H9 (cell line): ENCODE measurements around the gene PRKAG2. TPM values are rescaled to one million over a fixed set of nuclear protein-coding genes. Genes with fewer than 3 reads are reported as not detected.

ENCODE experiments used
- DNase-seq: peaks from one replicate; pipeline ENCODE4 v3.0.0-alpha.2; 2017
- H2AFZ ChIP-seq: one replicate; pipeline ENCODE4 v1.6.1; 2013; ENCODE audit warnings: mild to moderate bottlenecking, low read length, control low read depth, moderate library complexity
- H2AK5ac ChIP-seq: 2 replicates; pipeline ENCODE4 v1.6.1; 2013; ENCODE audit warnings: low read length, control low read depth, mixed read lengths; ENCODE audit not compliant: insufficient read length
- H2BK120ac ChIP-seq: one replicate; pipeline ENCODE4 v1.6.1; 2013; ENCODE audit warnings: low read depth, mild to moderate bottlenecking, low read length, control low read depth, inconsistent platforms; ENCODE audit not compliant: poor library complexity, severe bottlenecking
- H2BK12ac ChIP-seq: 2 replicates; pipeline ENCODE4 v1.6.1; 2013; ENCODE audit warnings: low read length, control low read depth, mixed read lengths, low read depth; ENCODE audit not compliant: insufficient read length
- H2BK15ac ChIP-seq: 2 replicates; pipeline ENCODE4 v1.6.1; 2013; ENCODE audit warnings: low read depth, low read length, control low read depth
- H2BK20ac ChIP-seq: one replicate; pipeline ENCODE4 v1.6.1; 2013; ENCODE audit warnings: low read depth, mild to moderate bottlenecking, low read length, control low read depth, inconsistent platforms; ENCODE audit not compliant: poor library complexity, severe bottlenecking
- H2BK5ac ChIP-seq: 2 replicates; pipeline ENCODE4 v1.6.1; 2013; ENCODE audit warnings: low read length, control low read depth, mixed read lengths; ENCODE audit not compliant: insufficient read length
- H3K14ac ChIP-seq: 2 replicates; pipeline ENCODE4 v1.6.1; 2013; ENCODE audit warnings: low read length, control low read depth; ENCODE audit not compliant: insufficient read depth
- H3K18ac ChIP-seq: 2 replicates; pipeline ENCODE4 v1.6.1; 2013; ENCODE audit warnings: low read depth, mild to moderate bottlenecking, mixed read lengths, low read length, control low read depth; ENCODE audit not compliant: insufficient read length
- H3K23ac ChIP-seq: 2 replicates; pipeline ENCODE4 v1.6.1; 2013; ENCODE audit warnings: low read length, control low read depth, mixed read lengths, low read depth; ENCODE audit not compliant: insufficient read length
- H3K23me2 ChIP-seq: 2 replicates; pipeline ENCODE4 v1.6.1; 2013; ENCODE audit warnings: low read depth, mild to moderate bottlenecking, mixed read lengths, low read length, control low read depth; ENCODE audit not compliant: insufficient read length, poor library complexity, severe bottlenecking
- H3K27ac ChIP-seq: 2 replicates; pipeline ENCODE4 v1.5.1; 2013; ENCODE audit warnings: low read length, control low read depth, mixed read lengths, low read depth; ENCODE audit not compliant: insufficient read length
- H3K27me3 ChIP-seq: 2 replicates; pipeline ENCODE4 v1.6.1; 2013; ENCODE audit warnings: low read length, control low read depth, inconsistent platforms; ENCODE audit not compliant: insufficient read depth
- H3K4ac ChIP-seq: 2 replicates; pipeline ENCODE4 v1.6.1; 2013; ENCODE audit warnings: low read depth, mild to moderate bottlenecking, control low read depth, inconsistent platforms, low read length, moderate library complexity
- H3K4me1 ChIP-seq: 2 replicates; pipeline ENCODE4 v1.6.1; 2013; ENCODE audit warnings: low read length, control low read depth, inconsistent platforms; ENCODE audit not compliant: insufficient read depth
- H3K4me2 ChIP-seq: 2 replicates; pipeline ENCODE4 v1.6.1; 2013; ENCODE audit warnings: low read length, control low read depth, mixed read lengths; ENCODE audit not compliant: insufficient read length, insufficient read depth
- H3K56ac ChIP-seq: 2 replicates; pipeline ENCODE4 v1.6.1; 2013; ENCODE audit warnings: low read depth, mild to moderate bottlenecking, mixed read lengths, low read length, control low read depth; ENCODE audit not compliant: insufficient read length
- H3K79me1 ChIP-seq: 2 replicates; pipeline ENCODE4 v1.6.1; 2013; ENCODE audit warnings: low read depth, mild to moderate bottlenecking, moderate library complexity, low read length, control low read depth, inconsistent platforms; ENCODE audit not compliant: insufficient read depth, poor library complexity, severe bottlenecking
- H3K79me2 ChIP-seq: 2 replicates; pipeline ENCODE4 v1.6.1; 2013; ENCODE audit warnings: low read length, control low read depth, inconsistent platforms; ENCODE audit not compliant: insufficient read depth
- H3K9ac ChIP-seq: 2 replicates; pipeline ENCODE4 v1.6.1; 2013; ENCODE audit warnings: low read length, control low read depth, mixed read lengths; ENCODE audit not compliant: insufficient read length; ENCODE audit errors: extremely low read depth
- H3K9me3 ChIP-seq: one replicate; pipeline ENCODE4 v1.6.1; 2013; ENCODE audit warnings: low read depth, low read length, inconsistent platforms; ENCODE audit not compliant: control insufficient read depth
- H3T11ph ChIP-seq: one replicate; pipeline ENCODE4 v1.6.1; 2013; ENCODE audit warnings: mild to moderate bottlenecking, low read length, control low read depth, inconsistent platforms
- H4K20me1 ChIP-seq: one replicate; pipeline ENCODE4 v1.6.1; 2013; ENCODE audit not compliant: control insufficient read depth, insufficient read length, insufficient read depth
- H4K5ac ChIP-seq: 2 replicates; pipeline ENCODE4 v1.6.1; 2013; ENCODE audit warnings: low read depth, mild to moderate bottlenecking, mixed read lengths, low read length, control low read depth; ENCODE audit not compliant: insufficient read length
- H4K8ac ChIP-seq: replicated peaks from 2 replicates; pipeline ENCODE4 v1.6.1; 2013; ENCODE audit warnings: low read length, control low read depth, mixed read lengths, low read depth; ENCODE audit not compliant: insufficient read length
- H4K91ac ChIP-seq: 2 replicates; pipeline ENCODE4 v1.6.1; 2013; ENCODE audit warnings: low read depth, mild to moderate bottlenecking, moderate library complexity, mixed read lengths, low read length, control low read depth; ENCODE audit not compliant: insufficient read length
- H3K27ac Mint-ChIP-seq, 3 experiments: 2 replicates in 2 of 3; 3 replicates in 1 of 3; pipeline ENCODE4 v1.8.0; 2020 to 2021; ENCODE audit warnings: mixed read lengths in 3 of 3, mild to moderate bottlenecking in 1 of 3, moderate library complexity in 1 of 3
- H3K27me3 Mint-ChIP-seq: 2 replicates; pipeline ENCODE4 v1.8.0; 2021; ENCODE audit warnings: low read depth, mild to moderate bottlenecking, moderate library complexity, mixed read lengths
- H3K36me3 Mint-ChIP-seq, 3 experiments: 2 replicates in 2 of 3; 3 replicates in 1 of 3; pipeline ENCODE4 v1.8.0; 2020 to 2021; ENCODE audit warnings: low read depth in 3 of 3, mixed read lengths in 3 of 3; ENCODE audit not compliant: insufficient read depth in 1 of 3
- H3K4me1 Mint-ChIP-seq, 2 experiments: 2 replicates each; pipeline ENCODE4 v1.8.0; 2020; ENCODE audit warnings: mixed read lengths in 2 of 2
- H3K4me3 Mint-ChIP-seq, 2 experiments: 2 replicates in 1 of 2; 3 replicates in 1 of 2; pipeline ENCODE4 v1.8.0; 2020 to 2021; ENCODE audit warnings: mild to moderate bottlenecking in 2 of 2, mixed read lengths in 2 of 2, moderate library complexity in 1 of 2
- H3K9me3 Mint-ChIP-seq, 2 experiments: 2 replicates in 1 of 2; 3 replicates in 1 of 2; pipeline ENCODE4 v1.8.0; 2020; ENCODE audit warnings: mild to moderate bottlenecking in 2 of 2, mixed read lengths in 2 of 2, moderate library complexity in 1 of 2
- CTCF ChIP-seq: fragments of 200-600 bp; sonication (generic); conservative IDR thresholded peaks from 3 replicates; pipeline ENCODE4 v1.8.0; 2021; ENCODE audit warnings: antibody characterized with exemption, mild to moderate bottlenecking
- WGBS: extraction: QIAGEN DNeasy Blood & Tissue Kit; methylation state at CpG from one replicate; pipeline ENCODE4 v1.1.7; 2013; ENCODE audit warnings: missing lambda C conversion rate, low lambda C conversion rate, mixed read lengths; ENCODE audit not compliant: insufficient read length; ENCODE audit errors: extremely low coverage; 5-methylcytosine and 5-hydroxymethylcytosine counted together
- total RNA-seq: library from RNA; stranded (reverse); gene quantifications from 2 replicates; pipeline ENCODE4 v1.2.1, GENCODE V29; 2021

PRKAG2 gene
- total RNA-seq, 1 experiment from 2014 or later = 11.8 TPM

- H3K18ac ChIP-seq = no peak overlapping the region
- H4K91ac ChIP-seq = no peak overlapping the region
- no peak overlapping the region for H3T11ph ChIP-seq
- H3K4me3 Mint-ChIP-seq = no peak overlapping the region; a peak in 1 of 5 replicates
- H2BK12ac ChIP-seq = no peak overlapping the region
- no peak overlapping the region for H3K14ac ChIP-seq
- H3K27me3 ChIP-seq = peaks cover 2% of the 10 kb centered on the region; the same call in 1 of the 2 replicates
- H2BK15ac ChIP-seq = no peak overlapping the region
- no peak overlapping the region for H2BK5ac ChIP-seq
- no peaks in the 10 kb centered on the region for H3K9me3 ChIP-seq
- no peak overlapping the region for H2BK120ac ChIP-seq
- H4K8ac ChIP-seq = no peak overlapping the region
- no peaks in the 10 kb centered on the region for H3K23me2 ChIP-seq
- peaks cover 8% of the 10 kb centered on the region in 2 experiments for H3K4me1 Mint-ChIP-seq
- WGBS = no CpG with 5 or more reads among the region's 17 CpGs
- no peak overlapping the region for H3K27ac ChIP-seq
- no peak overlapping the region for H4K5ac ChIP-seq
- no peaks in the 10 kb centered on the region for H3K79me2 ChIP-seq
- H2AK5ac ChIP-seq = no peak overlapping the region
- H2BK20ac ChIP-seq = no peak overlapping the region
- no peaks in the 10 kb centered on the region for H3K36me3 Mint-ChIP-seq
- H2AFZ ChIP-seq = no peak overlapping the region
- peaks cover 42% of the 10 kb centered on the region for H3K27me3 Mint-ChIP-seq
- no peaks in the 10 kb centered on the region for H3K79me1 ChIP-seq
- TF ChIP-seq CTCF = no peak
- peak overlapping the region; percentile 28 for H3K4me2 ChIP-seq
- H3K56ac ChIP-seq = no peak overlapping the region
- peak; percentile 66 for DNase-seq
- H3K9me3 Mint-ChIP-seq = no peaks in the 10 kb centered on the region
- no peak overlapping the region for H3K23ac ChIP-seq
- H3K4me1 ChIP-seq = no peaks in the 10 kb centered on the region
- H3K27ac Mint-ChIP-seq = no peak overlapping the region; a peak in 1 of 7 replicates
- H3K9ac ChIP-seq = no peak overlapping the region
- H4K20me1 ChIP-seq = no peaks in the 10 kb centered on the region
- H3K4ac ChIP-seq = no peak overlapping the region
Measured at GRCh38 chr7:151704960-151705635, 171.8 kb downstream of the PRKAG2 start.
